Nephron progenitor cell (in vitro differentiated cells): ENCODE results near the gene MRPL52.

Experiments
- DNase-seq: peaks from one replicate; pipeline ENCODE4 v3.0.0; 2021
- H3K27ac Mint-ChIP-seq: 2 replicates; pipeline ENCODE4 v1.8.0; 2021; ENCODE audit warnings: mild to moderate bottlenecking, moderate library complexity, mixed read lengths
- H3K27me3 Mint-ChIP-seq: 2 replicates; pipeline ENCODE4 v1.8.0; 2021; ENCODE audit warnings: mild to moderate bottlenecking, low read depth, mixed read lengths; ENCODE audit not compliant: poor library complexity
- H3K36me3 Mint-ChIP-seq: 2 replicates; pipeline ENCODE4 v1.8.0; 2021; ENCODE audit warnings: low read depth, mixed read lengths
- H3K4me1 Mint-ChIP-seq: 2 replicates; pipeline ENCODE4 v1.8.0; 2021; ENCODE audit warnings: mixed read lengths
- H3K4me3 Mint-ChIP-seq: 2 replicates; pipeline ENCODE4 v1.8.0; 2021; ENCODE audit warnings: mild to moderate bottlenecking, moderate library complexity, mixed read lengths
- H3K9me3 Mint-ChIP-seq: 2 replicates; pipeline ENCODE4 v1.8.0; 2021; ENCODE audit warnings: mild to moderate bottlenecking, moderate library complexity, mixed read lengths
- TF ChIP-seq, protein P1 (sequence below): fragments of 200-600 bp; sonication (generic); IDR thresholded peaks from 2 replicates; pipeline ENCODE4 v1.5.0; 2021; ENCODE audit warnings: antibody characterized with exemption

The MRPL52 gene

GRCh38 chr14:22864979-22865378 lies 35.3 kb downstream of the MRPL52 start:
- H3K27ac Mint-ChIP-seq: no peak overlapping the region
- TF ChIP-seq, protein P1, sequence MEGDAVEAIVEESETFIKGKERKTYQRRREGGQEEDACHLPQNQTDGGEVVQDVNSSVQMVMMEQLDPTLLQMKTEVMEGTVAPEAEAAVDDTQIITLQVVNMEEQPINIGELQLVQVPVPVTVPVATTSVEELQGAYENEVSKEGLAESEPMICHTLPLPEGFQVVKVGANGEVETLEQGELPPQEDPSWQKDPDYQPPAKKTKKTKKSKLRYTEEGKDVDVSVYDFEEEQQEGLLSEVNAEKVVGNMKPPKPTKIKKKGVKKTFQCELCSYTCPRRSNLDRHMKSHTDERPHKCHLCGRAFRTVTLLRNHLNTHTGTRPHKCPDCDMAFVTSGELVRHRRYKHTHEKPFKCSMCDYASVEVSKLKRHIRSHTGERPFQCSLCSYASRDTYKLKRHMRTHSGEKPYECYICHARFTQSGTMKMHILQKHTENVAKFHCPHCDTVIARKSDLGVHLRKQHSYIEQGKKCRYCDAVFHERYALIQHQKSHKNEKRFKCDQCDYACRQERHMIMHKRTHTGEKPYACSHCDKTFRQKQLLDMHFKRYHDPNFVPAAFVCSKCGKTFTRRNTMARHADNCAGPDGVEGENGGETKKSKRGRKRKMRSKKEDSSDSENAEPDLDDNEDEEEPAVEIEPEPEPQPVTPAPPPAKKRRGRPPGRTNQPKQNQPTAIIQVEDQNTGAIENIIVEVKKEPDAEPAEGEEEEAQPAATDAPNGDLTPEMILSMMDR: no peak
- DNase-seq: no peak
- peaks cover 6% of the 10 kb centered on the region for H3K4me1 Mint-ChIP-seq
- H3K36me3 Mint-ChIP-seq: no peaks in the 10 kb centered on the region
- H3K27me3 Mint-ChIP-seq: peaks cover 3% of the 10 kb centered on the region
- no peak overlapping the region for H3K4me3 Mint-ChIP-seq
- peaks cover 4% of the 10 kb centered on the region for H3K9me3 Mint-ChIP-seq

- Mint-ChIP-seq H3K9me3 (peaks cover 4% of the 10 kb centered on the region), H3K36me3 (no peaks in the 10 kb centered on the region), H3K27ac (peak overlapping the region; percentile 5), H3K27me3 (peaks cover 2% of the 10 kb centered on the region), H3K4me3 (no peak overlapping the region), H3K4me1 (peaks cover 13% of the 10 kb centered on the region)
- TF ChIP-seq, protein P1: no peak
- DNase-seq: no peak
Measured at GRCh38 chr14:22865424-22866405, 36.0 kb downstream of the MRPL52 start.

DNA sequence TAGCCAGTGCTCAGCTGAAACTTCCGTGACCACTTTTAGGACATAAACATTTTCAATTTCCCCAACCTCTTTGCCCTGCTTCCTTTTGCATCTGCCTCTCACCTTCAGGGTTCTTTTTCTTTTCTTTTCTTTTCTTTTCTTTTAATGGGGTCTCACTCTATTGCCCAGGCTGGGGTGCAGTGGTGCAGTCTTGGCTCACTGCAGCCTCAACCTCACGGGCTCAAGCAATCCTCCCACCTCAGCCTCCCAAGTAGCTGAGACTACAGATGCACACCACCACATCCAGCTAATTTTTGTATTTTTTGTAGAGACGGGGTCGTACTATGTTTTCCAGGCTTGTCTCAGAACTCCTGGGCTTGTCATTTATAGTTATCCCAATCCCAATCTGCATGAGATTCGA lies 37.2 kb downstream of the MRPL52 start:
- Mint-ChIP-seq H3K4me1 (peaks cover 19% of the 10 kb centered on the region), H3K27ac (no peak overlapping the region), H3K4me3 (no peak overlapping the region), H3K9me3 (peaks cover 3% of the 10 kb centered on the region), H3K27me3 (no peaks in the 10 kb centered on the region), H3K36me3 (no peaks in the 10 kb centered on the region)
- TF ChIP-seq, protein P1: no peak
- no peak for DNase-seq

DNA sequence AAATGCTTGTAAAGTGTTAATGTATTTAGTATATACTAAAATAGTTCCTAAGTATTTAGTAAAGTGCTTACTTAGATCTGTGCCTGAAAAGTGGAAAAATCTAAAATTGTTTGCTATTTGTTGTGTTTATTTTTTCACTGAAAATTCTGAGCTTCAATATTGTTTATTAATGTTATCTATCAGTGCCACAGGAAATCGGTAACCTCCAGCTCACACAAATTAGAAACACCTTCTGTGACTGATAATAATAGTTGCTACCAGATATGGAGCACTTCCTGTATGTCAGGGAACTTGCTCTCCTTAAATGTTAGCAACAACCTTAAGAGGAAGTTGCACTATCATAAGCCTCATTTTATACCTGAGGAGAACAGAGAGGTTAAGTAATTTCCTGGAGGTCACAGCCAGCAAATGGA lies 41.1 kb downstream of the MRPL52 start:
- Mint-ChIP-seq H3K9me3 (no peaks in the 10 kb centered on the region), H3K4me3 (peak overlapping the region; percentile 87), H3K36me3 (peaks cover 16% of the 10 kb centered on the region), H3K27ac (peak overlapping the region; percentile 99), H3K4me1 (peaks cover 27% of the 10 kb centered on the region), H3K27me3 (no peaks in the 10 kb centered on the region)
- TF ChIP-seq, protein P1: no peak
- no peak for DNase-seq

- no peaks in the 10 kb centered on the region for H3K9me3 Mint-ChIP-seq
- DNase-seq: peak; percentile 95
- H3K4me3 Mint-ChIP-seq: peak within 1 kb of the TSS; percentile 87
- TF ChIP-seq, protein P1: no peak
- peak within 1 kb of the TSS; percentile 99 for H3K27ac Mint-ChIP-seq
- peaks cover 27% of the 10 kb centered on the region for H3K4me1 Mint-ChIP-seq
- peaks cover 20% of the 10 kb centered on the region for H3K36me3 Mint-ChIP-seq
- H3K27me3 Mint-ChIP-seq: no peaks in the 10 kb centered on the region
Measured at GRCh38 chr14:22871224-22872032, 41.7 kb downstream of the MRPL52 start, which contains the start of gene LRP10. TSS of gene LRP10 (plus strand) at chr14:22871740. CDS start at chr14:22872304, 564 bp downstream.
